ENCODE results near the gene TCAP. TPM values are rescaled to one million over a fixed set of nuclear protein-coding genes. Genes with fewer than 3 reads are reported as not detected.

Gene TCAP
- polyA plus RNA-seq, 1 experiment = 0.12 TPM

GRCh38 chr17:39648616-39649366 lies 16.4 kb upstream of the TCAP start:
- Histone ChIP-seq H3K27me3 (ENCODE audit: control insufficient read depth, insufficient read depth, low read length) (no peaks in the 10 kb centered on the region), H3K4me3 (ENCODE audit: low read depth, low read length) (no peak overlapping the region), H3K27ac (ENCODE audit: low read depth, low read length) (no peak overlapping the region), H3K9me3 (ENCODE audit: control insufficient read depth, insufficient read depth, low read length) (no peaks in the 10 kb centered on the region)
- no peak for TF ChIP-seq CTCF (IDR thresholded peaks at IDR 0.05; ENCODE audit: low read depth, low read length)
- ChIA-PET POLR2A (no interaction called here), CTCF (interaction anchor here (1.2 to 7.4 kb wide), 2 partner anchors 15 to 26 kb away, joined by 3 to 62 read pairs; no protein-coding TSS in a partner anchor)
- DNase-seq (ENCODE audit: low read depth, low spot score) = peak; percentile 57

DNA sequence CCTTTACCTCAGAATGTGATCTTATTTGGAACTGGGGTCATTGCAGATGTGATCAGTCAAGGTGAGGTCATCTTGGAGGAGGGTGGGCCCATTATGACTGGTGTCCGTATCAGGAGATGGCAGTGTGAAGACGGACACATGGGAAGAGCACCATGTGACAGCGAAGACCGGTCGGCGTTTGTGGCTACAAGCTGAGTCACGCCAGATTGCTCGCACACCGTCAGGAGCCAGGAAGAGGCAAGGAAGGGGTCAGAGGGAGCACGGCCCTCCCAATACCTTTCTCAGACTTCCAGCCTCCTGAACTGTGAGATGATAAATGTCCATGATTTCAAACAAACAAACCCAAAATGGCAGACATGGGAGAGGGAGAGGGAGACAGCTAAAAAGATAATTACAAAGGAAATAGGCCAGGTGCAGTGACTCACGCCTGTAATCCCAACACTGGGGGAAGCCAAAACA lies 15.0 kb upstream of the TCAP start:
- ChIA-PET CTCF (interaction anchor here (1.4 to 7.4 kb wide), 3 partner anchors 12 to 27 kb away, joined by 4 to 62 read pairs (median 6); no protein-coding TSS in a partner anchor), POLR2A (interaction anchor here (0.6 to 1.8 kb wide), 2 partner anchors 9 to 11 kb away, joined by 3 to 4 read pairs; no protein-coding TSS in a partner anchor)
- Histone ChIP-seq H3K4me3 (ENCODE audit: low read depth, low read length) (no peak overlapping the region), H3K27ac (ENCODE audit: low read depth, low read length) (no peak overlapping the region), H3K9me3 (ENCODE audit: control insufficient read depth, insufficient read depth, low read length) (no peaks in the 10 kb centered on the region), H3K27me3 (ENCODE audit: control insufficient read depth, insufficient read depth, low read length) (no peaks in the 10 kb centered on the region)
- DNase-seq (ENCODE audit: low read depth, low spot score) = no peak
- TF ChIP-seq CTCF (IDR thresholded peaks at IDR 0.05; ENCODE audit: low read depth, low read length) = no peak

- Histone ChIP-seq H3K27ac (ENCODE audit: low read depth, low read length) (no peak overlapping the region), H3K9me3 (ENCODE audit: control insufficient read depth, insufficient read depth, low read length) (no peaks in the 10 kb centered on the region), H3K27me3 (ENCODE audit: control insufficient read depth, insufficient read depth, low read length) (no peaks in the 10 kb centered on the region), H3K4me3 (ENCODE audit: low read depth, low read length) (no peak overlapping the region)
- DNase-seq (ENCODE audit: low read depth, low spot score) = no peak
- ChIA-PET POLR2A (interaction anchor here (0.6 kb wide), 1 partner anchor 24 kb away, joined by 3 read pairs; no protein-coding TSS in a partner anchor), CTCF (interaction anchor here (1.4 to 7.4 kb wide), 3 partner anchors 17 to 29 kb away, joined by 3 to 62 read pairs (median 5); no protein-coding TSS in a partner anchor)
- no peak for TF ChIP-seq CTCF (IDR thresholded peaks at IDR 0.05; ENCODE audit: low read depth, low read length)
Measured at GRCh38 chr17:39651923-39652586, 13.1 kb upstream of the TCAP start.

DNA sequence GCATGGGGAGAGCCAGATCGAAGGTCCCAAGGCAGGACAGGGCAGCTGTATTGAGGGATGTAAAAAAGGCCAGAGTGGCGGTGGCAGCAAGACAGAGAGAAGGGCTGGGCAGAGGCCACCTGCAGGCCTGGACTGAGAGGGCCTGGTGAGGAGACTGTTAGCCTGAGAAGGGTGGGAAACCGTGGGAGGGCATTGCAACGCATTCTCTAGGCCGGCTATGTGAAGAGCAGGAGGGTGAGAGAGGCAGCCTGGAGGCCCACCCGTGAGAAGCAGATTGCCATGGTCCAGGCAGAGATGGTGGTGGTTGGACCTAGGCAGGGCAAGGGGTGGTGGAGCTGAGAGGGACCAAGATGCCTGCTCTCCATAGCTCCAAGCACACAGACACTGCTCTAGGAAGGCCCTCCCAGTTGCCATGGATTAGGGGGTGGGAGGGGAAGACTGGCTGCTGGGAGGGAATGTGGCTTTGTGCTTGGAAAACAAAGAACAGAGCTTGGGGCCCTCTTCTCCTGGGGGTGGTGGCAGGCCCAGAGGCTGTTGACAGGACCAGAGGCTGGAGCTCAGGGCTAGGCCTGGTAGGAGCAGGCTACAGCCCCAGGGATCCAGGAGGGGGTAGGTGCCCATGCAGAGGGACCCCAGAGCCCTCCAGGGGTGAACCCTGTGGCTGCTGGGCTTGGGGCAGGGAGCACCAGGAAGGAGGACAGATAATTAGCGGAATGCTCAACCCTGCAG lies 12.4 kb upstream of the TCAP start:
- POLR2A ChIA-PET = no interaction called here
- CTCF ChIA-PET = interaction anchor here (1.3 to 7.4 kb wide), 3 partner anchors 18 to 74 kb away, joined by 3 to 62 read pairs (median 5); no protein-coding TSS in a partner anchor
- H3K9me3 ChIP-seq (ENCODE audit: control insufficient read depth, insufficient read depth, low read length) = no peaks in the 10 kb centered on the region
- no peak for DNase-seq (ENCODE audit: low read depth, low spot score)
- H3K4me3 ChIP-seq (ENCODE audit: low read depth, low read length) = no peak overlapping the region
- no peak overlapping the region for H3K27ac ChIP-seq (ENCODE audit: low read depth, low read length)
- no peak for TF ChIP-seq CTCF (IDR thresholded peaks at IDR 0.05; ENCODE audit: low read depth, low read length)
- H3K27me3 ChIP-seq (ENCODE audit: control insufficient read depth, insufficient read depth, low read length) = no peaks in the 10 kb centered on the region
